HG02973 (cell line): ENCODE measurements around the gene DDAH2.

Experiments
- ATAC-seq: cut with Tn5 transposase; IDR thresholded peaks from one replicate; pipeline ENCODE4 v1.9.1; 2021; ENCODE audit warnings: moderate library complexity; ENCODE audit not compliant: unreplicated experiment

DDAH2 gene

GRCh38 chr6:31762356-31762755, 33.3 kb upstream of the DDAH2 start, which contains the start of gene SAPCD1:
Gene SAPCD1, plus strand, starts transcription at chr6:31762656. Its CDS starts 399 bp downstream, at chr6:31763055.
- ATAC-seq = no peak

GRCh38 chr6:31761343-31761742, 32.2 kb upstream of the DDAH2 start:
- ATAC-seq = no peak

GRCh38 chr6:31760790-31761189, 31.7 kb upstream of the DDAH2 start:
- no peak for ATAC-seq

GRCh38 chr6:31758281-31758680, 29.2 kb upstream of the DDAH2 start:
- no peak for ATAC-seq

- ATAC-seq = no peak
These were observed 23.7 kb upstream of the DDAH2 start for GRCh38 chr6:31752739-31753319.

- ATAC-seq = no peak
These were observed 21.4 kb upstream of the DDAH2 start for GRCh38 chr6:31750411-31751022.

GRCh38 chr6:31749301-31750036, 20.4 kb upstream of the DDAH2 start:
- no peak for ATAC-seq

- no peak for ATAC-seq
These were observed 15.3 kb upstream of the DDAH2 start for GRCh38 chr6:31744422-31744821.

- ATAC-seq = no peak
These were observed 13.8 kb upstream of the DDAH2 start for GRCh38 chr6:31742894-31743293.

GRCh38 chr6:31741815-31742214, 12.7 kb upstream of the DDAH2 start:
- no peak for ATAC-seq

GRCh38 chr6:31740397-31741223, 11.5 kb upstream of the DDAH2 start:
- no peak for ATAC-seq

- ATAC-seq = peak; percentile 57
These were observed 10.7 kb upstream of the DDAH2 start, which contains the start of gene MSH5 for GRCh38 chr6:31739639-31740396. Gene MSH5, plus strand, starts transcription at chr6:31740005. Its CDS starts 462 bp downstream, at chr6:31740467.

- no peak for ATAC-seq
These were observed 9.2 kb upstream of the DDAH2 start for GRCh38 chr6:31737991-31738979.

- no peak for ATAC-seq
These were observed 8.4 kb upstream of the DDAH2 start for GRCh38 chr6:31737315-31737990.

GRCh38 chr6:31736768-31737314, 7.7 kb upstream of the DDAH2 start:
- ATAC-seq = no peak

GRCh38 chr6:31736021-31736767, 7.1 kb upstream of the DDAH2 start, which contains the start of gene CLIC1:
Gene CLIC1, minus strand, starts transcription at chr6:31736530. Its CDS starts 230 bp downstream, at chr6:31736300.
- no peak for ATAC-seq

- no peak for ATAC-seq
These were observed 5.8 kb upstream of the DDAH2 start for GRCh38 chr6:31734821-31735406.
